ENCODE results near the gene DAPK1.

GRCh38 chr9:87562530-87563170 is 65.0 kb downstream of the DAPK1 start:
- TF ChIP-seq EZH2 (IDR thresholded peaks at IDR 0.05; ENCODE audit: borderline replicate concordance, low read length) (no peak), CTCF (conservative IDR thresholded peaks at IDR 0.05 in 1 of 2, IDR thresholded peaks at IDR 0.05 in 1 of 2; ENCODE audit: extremely low read depth in 1 of 2, insufficient read depth in 1 of 2, low read depth in 1 of 2, low read length in 2 of 2) (no peak)
